ENCODE data around the gene VASP. TPM values are rescaled to one million over a fixed set of nuclear protein-coding genes. Genes with fewer than 3 reads are reported as not detected.

The VASP gene
- total RNA-seq, 1 donor from 2014 or later: 59.0 TPM

DNA sequence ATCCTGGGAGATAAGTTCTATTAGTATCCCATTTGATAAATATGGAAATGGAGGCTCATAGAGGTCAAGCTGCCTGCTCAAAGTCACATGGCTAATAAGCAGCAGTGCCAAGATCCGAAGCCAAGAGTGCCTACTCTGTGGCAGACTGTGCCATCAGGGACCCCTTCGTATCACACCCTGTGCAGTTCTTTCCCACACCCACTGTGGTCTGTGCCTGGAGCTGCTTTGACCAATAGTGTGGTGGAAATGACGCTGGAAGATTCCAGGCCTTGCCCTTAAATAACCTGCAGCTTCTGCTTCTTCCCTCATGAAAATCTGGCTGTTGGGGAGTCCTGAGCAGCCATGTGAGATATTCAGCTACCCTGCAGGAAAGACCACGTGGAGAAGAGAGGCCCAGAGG lies 67.2 kb downstream of the VASP start:
- Histone ChIP-seq H3K27me3 (ENCODE audit: control insufficient read depth, insufficient read depth, low read length) (no peaks in the 10 kb centered on the region), H3K36me3 (ENCODE audit: control insufficient read depth, insufficient read depth, low read length) (no peaks in the 10 kb centered on the region), H3K4me3 (ENCODE audit: low read depth, low read length) (no peak overlapping the region)
- no peak for FAIRE-seq
- no peak for DNase-seq (ENCODE audit: low read depth)
- TF ChIP-seq, protein P1, sequence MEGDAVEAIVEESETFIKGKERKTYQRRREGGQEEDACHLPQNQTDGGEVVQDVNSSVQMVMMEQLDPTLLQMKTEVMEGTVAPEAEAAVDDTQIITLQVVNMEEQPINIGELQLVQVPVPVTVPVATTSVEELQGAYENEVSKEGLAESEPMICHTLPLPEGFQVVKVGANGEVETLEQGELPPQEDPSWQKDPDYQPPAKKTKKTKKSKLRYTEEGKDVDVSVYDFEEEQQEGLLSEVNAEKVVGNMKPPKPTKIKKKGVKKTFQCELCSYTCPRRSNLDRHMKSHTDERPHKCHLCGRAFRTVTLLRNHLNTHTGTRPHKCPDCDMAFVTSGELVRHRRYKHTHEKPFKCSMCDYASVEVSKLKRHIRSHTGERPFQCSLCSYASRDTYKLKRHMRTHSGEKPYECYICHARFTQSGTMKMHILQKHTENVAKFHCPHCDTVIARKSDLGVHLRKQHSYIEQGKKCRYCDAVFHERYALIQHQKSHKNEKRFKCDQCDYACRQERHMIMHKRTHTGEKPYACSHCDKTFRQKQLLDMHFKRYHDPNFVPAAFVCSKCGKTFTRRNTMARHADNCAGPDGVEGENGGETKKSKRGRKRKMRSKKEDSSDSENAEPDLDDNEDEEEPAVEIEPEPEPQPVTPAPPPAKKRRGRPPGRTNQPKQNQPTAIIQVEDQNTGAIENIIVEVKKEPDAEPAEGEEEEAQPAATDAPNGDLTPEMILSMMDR (IDR thresholded peaks at IDR 0.05; ENCODE audit: insufficient read depth, low read length, severe bottlenecking): no peak

DNA sequence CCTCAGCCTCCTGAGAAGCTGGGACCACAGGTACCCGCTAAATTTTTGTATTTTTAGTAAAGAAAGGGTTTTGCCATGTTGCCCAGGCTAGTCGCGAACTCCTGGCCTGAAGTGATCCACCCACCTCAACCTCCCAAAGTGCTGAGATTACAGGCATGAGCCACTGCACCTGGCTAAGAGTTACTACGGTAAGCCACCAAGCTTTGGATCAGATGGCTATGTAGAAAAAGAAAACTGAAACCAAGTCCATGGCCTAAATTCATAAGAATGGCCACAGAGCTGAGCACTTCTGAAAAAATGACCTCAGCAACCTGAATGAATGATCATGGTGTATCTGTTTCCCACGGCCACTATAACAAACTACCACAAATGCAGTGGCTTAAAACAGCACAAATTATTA lies 67.9 kb downstream of the VASP start:
- FAIRE-seq (no peak), DNase-seq (ENCODE audit: low read depth) (no peak)
- no peaks in the 10 kb centered on the region for H3K36me3 ChIP-seq (ENCODE audit: control insufficient read depth, insufficient read depth, low read length)
- no peak overlapping the region for H3K4me3 ChIP-seq (ENCODE audit: low read depth, low read length)
- H3K27me3 ChIP-seq (ENCODE audit: control insufficient read depth, insufficient read depth, low read length): no peaks in the 10 kb centered on the region
- TF ChIP-seq, protein P1 (IDR thresholded peaks at IDR 0.05; ENCODE audit: insufficient read depth, low read length, severe bottlenecking): no peak

Other genes with a start within 250 kb of the VASP start
- gene CKM, start 184.6 kb upstream of the VASP start, total RNA-seq: under 0.01 TPM in 1 of 2 replicates, not detected in the other
- gene KLC3, start 166.7 kb upstream of the VASP start, total RNA-seq: 83.5 and 99.5 TPM in 2 replicates
- gene ERCC2, start 136.9 kb upstream of the VASP start, total RNA-seq: 3.9 and 4.6 TPM in 2 replicates
- gene PPP1R13L, start 102.4 kb upstream of the VASP start, total RNA-seq: 16.6 and 31.2 TPM in 2 replicates
- gene POLR1G, start 100.8 kb upstream of the VASP start, total RNA-seq: 8.8 and 16.8 TPM in 2 replicates
- gene ERCC1, start 83.6 kb upstream of the VASP start, total RNA-seq: 65.0 and 78.5 TPM in 2 replicates
- gene FOSB, start 39.5 kb upstream of the VASP start, total RNA-seq: 3.6 and 4.2 TPM in 2 replicates
- gene RTN2, start 10.4 kb upstream of the VASP start, total RNA-seq: 2.1 and 2.9 TPM in 2 replicates
- 1.4 and 1.6 TPM in 2 replicates for gene PPM1N, start 9.0 kb upstream of the VASP start, total RNA-seq
- gene OPA3, start 77.3 kb downstream of the VASP start, total RNA-seq: 5.3 and 7.0 TPM in 2 replicates
- gene GPR4, start 94.7 kb downstream of the VASP start, total RNA-seq: not detected in 2 replicates
- gene EML2, start 131.9 kb downstream of the VASP start, total RNA-seq: 144 and 153 TPM in 2 replicates
- 0.38 and 0.53 TPM in 2 replicates for gene GIPR, start 160.7 kb downstream of the VASP start, total RNA-seq
- gene SNRPD2, start 184.5 kb downstream of the VASP start, total RNA-seq: 429 and 572 TPM in 2 replicates
- 7.7 and 11.6 TPM in 2 replicates for gene QPCTL, start 185.2 kb downstream of the VASP start, total RNA-seq
- 2.4 and 5.5 TPM in 2 replicates for gene FBXO46, start 223.4 kb downstream of the VASP start, total RNA-seq
- gene MEIOSIN, start 226.0 kb downstream of the VASP start, total RNA-seq: not detected in 2 replicates

Measured in bronchial epithelial cell (primary cell).